H1 (cell line): ENCODE data around the gene HSP90B1. TPM values are rescaled to one million over a fixed set of nuclear protein-coding genes. Genes with fewer than 3 reads are reported as not detected.

Source experiments
- BRCA1 ChIP-seq: IDR thresholded peaks from 2 replicates; pipeline ENCODE4 v1.6.1; 2012; ENCODE audit warnings: low read depth, low read length, improper control_type of control experiment
- EP300 ChIP-seq, 2 experiments: IDR thresholded peaks; 1 replicate in 1 of 2; 2 replicates in 1 of 2; pipeline ENCODE4 v1.6.1; 2011 to 2012; ENCODE audit warnings: low read depth in 2 of 2, low read length in 2 of 2, mild to moderate bottlenecking in 2 of 2, borderline replicate concordance in 1 of 2, inconsistent platforms in 1 of 2, moderate library complexity in 1 of 2
- GTF2F1 ChIP-seq: IDR thresholded peaks from 2 replicates; pipeline ENCODE4 v1.6.1; 2012; ENCODE audit warnings: low read depth, low read length, improper control_type of control experiment, borderline replicate concordance
- RNF2 ChIP-seq: fragments of 200-900, 300-1000 bp; sonication (generic); IDR thresholded peaks from 2 replicates; pipeline ENCODE4 v1.7.1; 2016; ENCODE audit warnings: borderline replicate concordance, low read depth, mild to moderate bottlenecking, antibody characterized with exemption, low read length; ENCODE audit not compliant: poor library complexity, severe bottlenecking; ENCODE audit errors: missing control alignments
- polyA plus RNA-seq, 7 experiments: library from polyadenylated mRNA; depleted of rRNA in 3 of 7; stranded (reverse) in 5 of 7; unstranded in 2 of 7; fragments of >200 nt in 5 of 7; fragments of 200-250 nt in 2 of 7; gene quantifications; 1 replicate in 5 of 7; 2 replicates in 1 of 7; 4 replicates in 1 of 7; pipeline versions ENCODE4 v1.2.1 to v1.2.3, GENCODE V29; 2011 to 2013; ENCODE audit warnings: missing spikeins in 2 of 7, mixed read lengths in 2 of 7
- total RNA-seq: library from RNA; stranded (reverse); fragmentation: NEBNext Ultra II Directional; extraction: Animal tissue kit (Norgen Biotek cat#: 25700); gene quantifications from 2 replicates; pipeline ENCODE4 v1.2.1, GENCODE V29; 2021

HSP90B1 gene
- total and polyA plus RNA-seq, 2 of the 8 experiments (the other 6 are each of a cell fraction or from before 2014, with no cell fraction given) = 161 to 847 TPM

GRCh38 chr12:103917873-103918272 lies 12.3 kb upstream of the HSP90B1 start (continued):
- TF ChIP-seq GTF2F1 (no peak), BRCA1 (no peak), RNF2 (no peak), EP300 (IDR thresholded peaks at IDR 0.05; ENCODE audit: borderline replicate concordance in 1 of 2, low read depth in 2 of 2, low read length in 2 of 2) (no peak)
